AG09319 (cell line): ENCODE results near the gene CD300C.
"Not testable (repeated sequence)": the region's sequence is repeated elsewhere in the genome, so short reads cannot be mapped to it uniquely, and the experiment has no call there.

ENCODE experiments used
- DNase-seq: peaks from one replicate; pipeline ENCODE4 v3.0.0-alpha.2; 2010; ENCODE audit warnings: low read depth; ENCODE audit errors: extremely low read depth
- TF ChIP-seq, protein P1 (sequence below): IDR thresholded peaks from 2 replicates; pipeline ENCODE4 v1.5.1; 2011; ENCODE audit warnings: low read depth, mild to moderate bottlenecking, inconsistent platforms, low read length, moderate library complexity

CD300C gene

GRCh38 chr17:74579900-74580299 lies 34.0 kb upstream of the CD300C start:
- DNase-seq = no peak
- TF ChIP-seq, protein P1, sequence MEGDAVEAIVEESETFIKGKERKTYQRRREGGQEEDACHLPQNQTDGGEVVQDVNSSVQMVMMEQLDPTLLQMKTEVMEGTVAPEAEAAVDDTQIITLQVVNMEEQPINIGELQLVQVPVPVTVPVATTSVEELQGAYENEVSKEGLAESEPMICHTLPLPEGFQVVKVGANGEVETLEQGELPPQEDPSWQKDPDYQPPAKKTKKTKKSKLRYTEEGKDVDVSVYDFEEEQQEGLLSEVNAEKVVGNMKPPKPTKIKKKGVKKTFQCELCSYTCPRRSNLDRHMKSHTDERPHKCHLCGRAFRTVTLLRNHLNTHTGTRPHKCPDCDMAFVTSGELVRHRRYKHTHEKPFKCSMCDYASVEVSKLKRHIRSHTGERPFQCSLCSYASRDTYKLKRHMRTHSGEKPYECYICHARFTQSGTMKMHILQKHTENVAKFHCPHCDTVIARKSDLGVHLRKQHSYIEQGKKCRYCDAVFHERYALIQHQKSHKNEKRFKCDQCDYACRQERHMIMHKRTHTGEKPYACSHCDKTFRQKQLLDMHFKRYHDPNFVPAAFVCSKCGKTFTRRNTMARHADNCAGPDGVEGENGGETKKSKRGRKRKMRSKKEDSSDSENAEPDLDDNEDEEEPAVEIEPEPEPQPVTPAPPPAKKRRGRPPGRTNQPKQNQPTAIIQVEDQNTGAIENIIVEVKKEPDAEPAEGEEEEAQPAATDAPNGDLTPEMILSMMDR = no peak

DNA sequence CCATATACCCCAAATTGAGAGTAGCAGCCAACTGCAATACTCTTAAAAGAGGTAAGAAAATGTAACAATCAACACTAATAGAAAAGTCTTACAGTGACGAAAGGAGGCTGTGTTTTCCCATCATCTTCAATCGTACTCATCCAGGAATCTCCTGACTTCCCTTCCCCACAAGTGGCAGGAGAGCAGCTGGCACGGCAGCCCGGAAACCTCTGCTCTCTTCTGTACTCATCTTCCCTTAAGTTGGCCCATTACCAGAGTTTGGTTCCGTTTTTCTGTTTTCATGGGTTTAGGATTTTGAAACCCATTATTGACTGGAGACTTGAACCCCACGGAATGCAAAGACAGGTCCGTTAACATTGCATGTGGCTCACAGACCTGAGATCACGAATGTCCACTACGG lies 33.1 kb upstream of the CD300C start:
- TF ChIP-seq, protein P1 = no peak
- DNase-seq = no peak

- DNase-seq = no peak
- TF ChIP-seq, protein P1 = no peak
Observed at GRCh38 chr17:74574489-74575142, 28.7 kb upstream of the CD300C start.

DNA sequence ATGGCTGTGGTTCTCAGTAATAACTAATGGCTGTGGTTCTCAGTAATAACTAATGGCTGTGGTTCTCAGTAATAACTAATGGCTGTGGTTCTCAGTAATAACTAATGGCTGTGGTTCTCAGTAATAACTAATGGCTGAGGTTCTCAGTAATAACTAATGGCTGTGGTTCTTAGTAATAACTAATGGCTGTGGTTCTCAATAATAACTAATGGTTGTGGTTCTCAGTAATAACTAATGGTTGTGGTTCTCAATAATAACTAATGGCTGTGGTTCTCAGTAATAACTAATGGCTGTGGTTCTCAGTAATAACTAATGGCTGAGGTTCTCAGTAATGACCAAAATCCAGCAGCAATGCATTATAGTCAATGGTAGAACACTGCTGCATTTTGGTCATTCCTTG lies 27.7 kb upstream of the CD300C start:
- not testable (repeated sequence) for DNase-seq

DNA sequence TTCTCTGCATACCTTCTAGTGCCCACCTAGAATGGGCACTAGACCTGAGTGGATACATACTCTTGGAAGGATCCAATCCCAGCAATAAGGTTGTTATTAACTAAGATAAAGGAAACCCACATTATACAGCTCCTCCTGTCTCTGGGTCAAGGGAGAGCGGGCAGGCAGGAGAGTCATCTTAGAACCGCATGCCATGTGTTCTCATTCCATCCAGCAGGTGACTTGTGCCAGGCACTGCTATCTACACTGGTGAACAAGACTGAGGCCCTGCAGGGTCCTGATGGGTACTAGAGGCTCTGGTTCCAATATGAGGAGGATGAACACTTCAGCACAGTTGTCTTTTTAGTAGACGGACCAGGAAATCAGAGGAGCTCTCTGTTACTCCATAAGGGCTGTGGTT lies 27.3 kb upstream of the CD300C start:
- DNase-seq = no peak
- TF ChIP-seq, protein P1 = no peak

- DNase-seq = no peak
Observed at GRCh38 chr17:74571621-74572270, 25.8 kb upstream of the CD300C start.

GRCh38 chr17:74569020-74570003 lies 23.4 kb upstream of the CD300C start:
- TF ChIP-seq, protein P1 = no peak
- DNase-seq = peak; percentile 63

More at GRCh38 chr17:74571621-74572270, 25.8 kb upstream of the CD300C start:
- TF ChIP-seq, protein P1 = no peak
